Mammary epithelial cell (primary cell): ENCODE results near the gene FAM120B.

ENCODE experiments used
- EZH2 ChIP-seq: IDR thresholded peaks from 2 replicates; pipeline ENCODE4 v1.6.1; 2012; ENCODE audit warnings: low read length, inconsistent platforms, borderline replicate concordance
- TF ChIP-seq, protein P1 (sequence below), 2 donors: IDR thresholded peaks in 1 of 2; conservative IDR thresholded peaks in 1 of 2; 2 replicates each; pipeline ENCODE4 v1.5.1; 2011 to 2012; ENCODE audit warnings: inconsistent platforms in 2 of 2, low read length in 2 of 2, mild to moderate bottlenecking in 2 of 2, control low read depth in 1 of 2, low read depth in 1 of 2; ENCODE audit not compliant: insufficient read depth in 1 of 2; ENCODE audit errors: extremely low read depth in 1 of 2

DNA sequence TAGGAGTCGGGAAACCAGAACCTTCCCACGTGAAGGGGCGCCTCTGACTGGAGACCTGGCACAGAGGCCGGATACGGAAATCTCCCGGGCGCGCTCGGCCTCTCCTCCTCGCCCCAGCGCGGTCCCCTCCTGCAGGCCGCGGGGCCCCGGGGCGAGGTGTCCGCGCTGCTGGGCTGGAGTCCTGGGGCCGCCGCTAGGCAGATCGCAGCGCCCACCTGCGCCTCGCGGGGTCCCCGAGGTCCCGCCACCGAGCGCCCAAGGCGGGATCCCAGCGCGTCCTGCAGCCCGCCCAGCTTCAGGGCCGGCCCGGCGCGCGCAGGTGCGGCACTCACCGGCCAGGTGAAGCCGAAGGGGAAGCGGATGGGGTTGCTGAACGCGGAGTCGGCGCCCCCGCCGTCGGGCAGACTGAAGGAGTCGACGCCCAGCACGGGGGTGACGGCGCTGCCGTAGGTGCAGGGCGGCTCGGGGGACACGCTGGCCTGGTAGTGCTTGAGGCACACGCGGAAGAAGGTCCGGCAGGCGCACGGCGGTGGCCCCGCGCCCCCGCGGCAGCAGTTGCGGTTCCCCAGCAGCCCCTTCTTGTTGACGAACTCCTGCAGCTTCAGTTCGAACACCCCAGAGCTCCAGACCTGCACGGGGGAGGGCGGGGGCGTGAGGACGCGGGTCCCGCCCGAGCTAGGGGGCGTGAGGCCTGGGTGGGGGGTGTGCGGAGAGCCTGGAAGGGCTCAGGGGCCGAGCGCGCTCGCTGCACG lies 17.2 kb upstream of the FAM120B start:
- TF ChIP-seq, protein P1, sequence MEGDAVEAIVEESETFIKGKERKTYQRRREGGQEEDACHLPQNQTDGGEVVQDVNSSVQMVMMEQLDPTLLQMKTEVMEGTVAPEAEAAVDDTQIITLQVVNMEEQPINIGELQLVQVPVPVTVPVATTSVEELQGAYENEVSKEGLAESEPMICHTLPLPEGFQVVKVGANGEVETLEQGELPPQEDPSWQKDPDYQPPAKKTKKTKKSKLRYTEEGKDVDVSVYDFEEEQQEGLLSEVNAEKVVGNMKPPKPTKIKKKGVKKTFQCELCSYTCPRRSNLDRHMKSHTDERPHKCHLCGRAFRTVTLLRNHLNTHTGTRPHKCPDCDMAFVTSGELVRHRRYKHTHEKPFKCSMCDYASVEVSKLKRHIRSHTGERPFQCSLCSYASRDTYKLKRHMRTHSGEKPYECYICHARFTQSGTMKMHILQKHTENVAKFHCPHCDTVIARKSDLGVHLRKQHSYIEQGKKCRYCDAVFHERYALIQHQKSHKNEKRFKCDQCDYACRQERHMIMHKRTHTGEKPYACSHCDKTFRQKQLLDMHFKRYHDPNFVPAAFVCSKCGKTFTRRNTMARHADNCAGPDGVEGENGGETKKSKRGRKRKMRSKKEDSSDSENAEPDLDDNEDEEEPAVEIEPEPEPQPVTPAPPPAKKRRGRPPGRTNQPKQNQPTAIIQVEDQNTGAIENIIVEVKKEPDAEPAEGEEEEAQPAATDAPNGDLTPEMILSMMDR (conservative IDR thresholded peaks at IDR 0.05 in 1 of 2, IDR thresholded peaks at IDR 0.05 in 1 of 2; ENCODE audit: extremely low read depth in 1 of 2, insufficient read depth in 1 of 2, low read depth in 1 of 2, low read length in 2 of 2) = no peak
- TF ChIP-seq EZH2 = no peak
